ENCODE data around the gene TTPAL.

The TTPAL gene

DNA sequence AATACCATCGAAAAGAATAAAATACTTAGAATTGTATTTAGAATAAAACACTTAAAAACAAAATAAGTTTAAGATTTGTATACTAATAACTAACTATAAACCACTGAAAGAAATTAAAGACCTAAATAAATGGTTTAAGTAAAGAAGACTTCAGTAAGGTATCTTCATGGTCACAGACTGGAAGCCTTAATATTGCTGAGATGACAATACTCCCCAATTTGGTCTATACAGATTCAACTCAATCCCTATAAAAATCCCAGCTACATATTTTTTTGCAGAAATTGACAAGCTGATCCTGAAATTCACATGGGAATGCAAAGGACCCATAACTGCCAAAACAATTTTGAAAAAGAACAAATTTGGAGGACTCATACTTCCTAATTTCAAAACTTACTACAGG, 27.3 kb downstream of the TTPAL start:
- DNase-seq = no peak

DNA sequence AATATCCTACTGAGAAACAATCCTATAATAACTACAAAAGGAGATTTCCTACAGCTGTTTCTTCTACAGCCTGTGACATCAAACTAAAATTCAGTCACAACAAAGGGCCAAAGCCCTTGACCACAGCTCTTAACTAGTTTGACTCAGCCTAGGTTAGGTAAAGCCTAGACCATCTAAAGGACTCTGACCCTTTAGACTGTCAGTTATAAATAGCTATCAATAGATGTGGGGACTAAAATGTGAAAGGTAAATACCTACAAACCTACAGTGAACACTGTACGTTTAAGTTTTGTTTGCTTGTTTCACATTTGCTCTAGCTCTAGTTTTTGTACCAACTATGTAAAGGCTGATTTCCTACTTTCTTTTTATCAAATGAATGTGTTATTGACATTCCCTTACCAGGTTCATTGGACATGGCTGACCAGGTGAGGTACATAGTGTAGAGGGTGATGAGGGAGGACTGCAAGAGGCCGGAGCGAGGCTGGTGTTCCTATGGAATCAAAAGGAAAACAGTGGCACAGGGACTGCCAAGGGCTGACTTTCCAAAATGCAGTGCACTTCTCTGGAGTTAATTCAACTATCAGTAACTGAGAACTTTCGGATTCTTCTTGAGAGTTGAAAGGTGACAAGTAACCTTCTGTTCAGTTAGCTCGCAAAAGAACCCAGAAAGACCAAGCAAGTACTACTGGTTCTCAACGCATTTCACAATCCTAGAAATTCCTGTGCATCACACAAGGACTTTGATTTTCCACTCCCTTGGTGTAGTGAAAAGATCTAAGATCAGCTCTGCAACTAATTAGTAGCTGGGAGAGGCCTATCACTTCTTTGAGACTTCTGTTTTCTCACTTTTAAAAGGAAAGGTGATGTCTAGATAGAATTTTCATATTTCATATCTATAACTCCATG, 29.0 kb downstream of the TTPAL start:
- DNase-seq = no peak

DNA sequence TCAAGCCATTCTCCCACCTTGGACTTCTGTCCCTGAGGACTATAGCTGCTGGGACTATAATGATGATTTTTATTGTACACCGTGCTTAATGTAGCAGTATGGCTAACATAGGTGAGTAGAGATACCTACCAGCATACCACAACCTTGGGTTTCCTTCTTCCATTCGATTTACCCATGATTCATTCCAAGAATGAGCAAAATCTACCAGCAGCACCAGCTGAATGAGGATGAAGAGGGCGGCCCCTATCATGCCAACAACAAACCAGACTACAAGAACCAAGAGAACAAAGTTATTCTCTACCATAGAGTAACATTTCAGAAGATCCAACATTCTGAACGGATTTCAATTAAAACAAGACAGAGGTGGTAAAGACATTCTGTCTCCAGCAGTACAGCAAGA, 34.1 kb downstream of the TTPAL start:
- no peak for DNase-seq

GRCh38 chr20:44513871-44514270, 38.2 kb downstream of the TTPAL start:
- DNase-seq = no peak

DNA sequence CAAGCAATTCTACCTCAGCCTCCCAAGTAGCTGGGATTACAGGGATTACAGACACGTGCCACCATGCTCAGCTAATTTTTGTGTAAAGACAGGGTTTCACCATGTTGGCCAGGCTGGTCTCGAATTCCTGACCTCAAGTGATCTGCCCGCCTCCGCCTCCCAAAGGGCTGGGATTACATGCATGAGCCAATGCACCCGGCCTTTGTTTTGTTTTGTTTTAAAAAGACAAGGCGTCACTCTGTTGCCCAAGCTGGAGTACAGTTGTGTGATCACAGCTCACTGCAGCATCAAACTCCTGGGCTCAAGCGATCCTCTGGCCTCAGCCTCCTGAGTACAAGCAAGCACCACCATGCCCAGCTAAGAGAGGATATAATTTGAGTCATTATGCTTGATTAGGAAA, 40.8 kb downstream of the TTPAL start:
- DNase-seq = no peak

DNA sequence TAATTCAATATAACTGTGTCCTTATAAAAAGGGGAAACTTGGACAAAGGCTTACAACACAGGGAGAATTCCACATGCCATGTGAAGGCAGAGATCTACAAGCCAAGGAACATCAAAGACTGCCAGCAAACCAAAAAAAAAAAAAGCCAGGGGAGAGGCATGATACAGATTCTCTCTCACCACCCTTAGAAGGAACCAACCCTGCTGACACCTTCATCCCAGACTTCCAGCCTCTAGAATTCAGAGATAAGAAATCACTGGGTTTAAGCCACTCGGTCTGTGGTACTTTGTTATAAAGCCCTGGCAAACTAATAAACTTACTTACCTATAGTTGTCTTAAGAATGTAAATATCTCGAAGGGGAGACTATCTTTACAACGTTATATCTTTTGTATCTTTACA, 41.8 kb downstream of the TTPAL start:
- DNase-seq = no peak

DNA sequence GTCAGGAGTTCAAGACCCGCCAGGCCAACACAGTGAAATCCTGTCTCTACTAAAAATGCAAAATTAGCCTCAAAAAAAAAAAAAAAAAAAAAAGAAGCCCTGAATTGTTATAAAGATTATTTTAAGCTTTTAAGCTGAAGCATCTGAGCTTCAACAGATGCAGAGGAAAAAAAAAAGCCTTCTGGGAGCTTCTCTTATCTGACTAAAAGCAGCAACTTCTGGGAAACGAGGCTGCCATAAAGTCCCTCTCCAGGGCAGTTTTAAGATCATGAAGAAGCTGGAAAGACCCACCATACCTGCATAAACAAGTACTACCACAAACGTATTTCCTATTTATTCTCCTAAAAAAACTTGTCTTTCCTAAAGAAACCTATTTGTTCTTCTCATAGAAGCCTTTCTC, 42.6 kb downstream of the TTPAL start:
- no peak for DNase-seq

DNA sequence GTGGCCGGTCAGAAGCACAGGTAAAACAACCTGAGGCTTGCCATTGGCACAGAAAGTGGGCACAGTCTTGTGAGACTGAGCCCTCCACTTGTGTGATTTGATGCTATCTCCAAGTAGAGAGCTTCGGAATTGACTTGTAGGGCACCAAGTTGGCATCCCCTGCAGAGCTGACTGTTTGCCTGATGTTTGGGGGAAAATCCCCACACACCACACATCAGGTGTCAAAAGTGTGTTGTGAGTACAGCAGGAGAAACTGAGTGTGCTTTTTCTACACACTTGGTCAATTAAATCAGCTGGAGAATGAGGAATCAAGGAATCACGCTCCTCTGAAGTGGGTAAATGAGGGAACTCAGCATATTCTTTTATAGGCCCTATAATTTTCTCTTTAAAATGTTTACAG, 45.2 kb downstream of the TTPAL start:
- no peak for DNase-seq

- DNase-seq = peak; percentile 93
Observed at GRCh38 chr20:44521484-44522481, 46.1 kb downstream of the TTPAL start, which contains the start of gene SERINC3. Gene SERINC3, minus strand, starts transcription at chr20:44522070. Its CDS starts 119 bp downstream, at chr20:44521951.

DNA sequence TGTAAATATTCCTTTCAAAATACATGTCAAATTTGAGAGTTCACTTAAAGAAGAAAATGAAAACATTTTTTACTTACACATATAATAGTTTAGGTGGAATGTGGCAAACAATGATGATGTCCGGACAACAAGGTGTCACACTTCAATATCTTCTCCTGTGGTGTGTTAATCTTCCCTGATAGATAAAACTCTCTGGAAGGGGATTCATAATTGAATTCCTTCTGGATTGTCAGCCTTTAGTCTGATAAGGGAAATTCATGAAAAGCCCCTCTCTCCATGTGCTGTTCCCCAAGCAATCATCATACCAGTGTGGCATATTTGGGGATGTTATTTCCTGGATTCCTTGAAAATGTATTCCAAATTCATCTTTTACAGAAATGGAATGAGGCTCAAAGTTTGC, 47.2 kb downstream of the TTPAL start:
- no peak for DNase-seq

DNA sequence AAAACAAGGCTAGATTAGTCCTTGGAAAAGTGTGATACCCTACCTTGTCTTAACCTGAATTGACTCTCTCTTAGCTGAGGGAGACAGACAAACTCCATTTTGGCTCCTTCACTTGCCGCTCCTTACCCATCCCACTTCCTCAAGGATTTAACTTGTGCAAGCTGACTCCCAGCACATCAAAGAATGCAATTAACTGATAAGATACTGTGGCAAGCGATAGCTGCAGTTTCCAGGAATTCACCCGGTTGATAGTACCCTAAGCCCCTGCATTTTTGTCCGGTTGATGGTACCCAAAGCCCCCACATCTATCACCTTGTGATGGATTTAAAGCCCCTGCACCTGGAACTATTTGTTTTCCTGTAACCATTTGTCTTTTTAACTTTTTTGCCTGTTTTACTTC, 48.1 kb downstream of the TTPAL start:
- DNase-seq = no peak

- DNase-seq = no peak
Observed at GRCh38 chr20:44526129-44526528, 50.5 kb downstream of the TTPAL start.

GRCh38 chr20:44527716-44528199, 52.1 kb downstream of the TTPAL start:
- DNase-seq = no peak

DNA sequence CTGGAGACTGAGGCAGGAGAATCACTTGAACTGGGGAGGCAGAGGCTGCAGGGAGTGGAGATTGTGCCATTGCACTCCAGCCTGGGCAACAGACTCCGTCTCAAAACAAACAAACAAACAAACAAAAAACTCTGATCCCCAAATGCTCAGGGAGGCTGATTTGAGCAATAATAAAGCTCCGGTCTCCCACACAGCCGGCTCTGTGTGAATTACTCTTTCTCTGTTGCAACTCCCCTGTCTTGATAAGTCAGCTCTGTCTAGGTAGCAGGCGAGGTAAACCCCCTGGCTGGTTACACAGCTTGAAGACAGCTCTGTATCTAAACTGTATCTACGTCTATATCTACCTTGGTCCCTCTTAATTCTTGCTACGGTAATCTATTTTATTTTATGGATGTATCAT, 52.6 kb downstream of the TTPAL start:
- no peak for DNase-seq

DNA sequence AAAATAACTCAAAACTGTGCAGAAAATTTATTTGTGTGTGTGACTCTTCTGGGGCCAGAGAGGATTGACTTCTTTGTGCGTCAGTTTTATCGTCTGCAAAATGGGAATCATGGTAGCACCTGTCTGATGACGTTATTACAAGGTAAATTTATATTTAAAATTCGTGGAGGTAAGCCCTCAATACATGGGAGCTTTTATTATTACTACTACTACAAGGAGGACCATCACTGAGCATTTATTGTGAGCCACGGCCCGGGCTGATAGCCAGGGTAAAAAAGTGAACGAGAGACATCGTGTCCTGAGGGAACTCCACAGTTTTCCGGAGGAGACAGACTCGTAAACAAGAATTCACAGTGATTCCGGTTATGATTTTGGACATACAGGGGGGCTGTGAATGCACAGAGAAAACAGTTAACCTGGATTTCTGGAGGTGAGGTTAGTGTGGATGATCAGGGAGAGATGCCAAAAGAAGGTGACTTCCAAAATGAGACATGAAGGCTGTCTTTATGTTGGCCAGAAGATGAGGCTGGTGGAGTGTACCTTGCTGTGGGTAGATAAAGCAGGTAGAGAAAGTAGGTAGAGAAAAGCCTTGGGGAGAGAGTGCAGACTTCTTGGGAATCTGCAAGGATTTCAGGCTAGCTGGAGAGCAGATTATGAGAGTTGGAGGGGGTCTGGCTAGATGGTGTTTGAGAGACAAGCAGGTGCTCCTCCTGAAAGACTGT, 56.7 kb downstream of the TTPAL start:
- no peak for DNase-seq

- peak; percentile 31 for DNase-seq
Observed at GRCh38 chr20:44532981-44533331, 57.3 kb downstream of the TTPAL start.

DNA sequence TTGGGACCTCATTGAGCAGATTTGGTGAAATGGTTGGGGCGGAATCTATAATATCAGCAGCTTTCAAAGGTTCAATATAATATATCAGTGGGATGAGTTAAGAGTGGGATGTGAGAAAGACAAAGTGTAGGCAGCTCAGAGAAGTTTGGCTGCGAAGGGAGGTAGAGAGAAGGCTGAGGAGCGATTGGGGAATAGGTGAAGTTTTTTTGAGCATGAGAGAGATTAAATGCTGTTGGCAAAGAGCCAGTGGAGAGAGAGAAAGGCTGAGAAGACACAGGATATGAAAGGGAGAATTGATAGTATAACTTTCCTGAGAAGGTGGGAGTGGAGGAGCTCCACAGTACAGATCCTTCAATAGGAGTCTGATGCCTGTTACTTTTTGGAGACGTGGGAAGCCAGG, 58.3 kb downstream of the TTPAL start:
- DNase-seq = no peak

DNA sequence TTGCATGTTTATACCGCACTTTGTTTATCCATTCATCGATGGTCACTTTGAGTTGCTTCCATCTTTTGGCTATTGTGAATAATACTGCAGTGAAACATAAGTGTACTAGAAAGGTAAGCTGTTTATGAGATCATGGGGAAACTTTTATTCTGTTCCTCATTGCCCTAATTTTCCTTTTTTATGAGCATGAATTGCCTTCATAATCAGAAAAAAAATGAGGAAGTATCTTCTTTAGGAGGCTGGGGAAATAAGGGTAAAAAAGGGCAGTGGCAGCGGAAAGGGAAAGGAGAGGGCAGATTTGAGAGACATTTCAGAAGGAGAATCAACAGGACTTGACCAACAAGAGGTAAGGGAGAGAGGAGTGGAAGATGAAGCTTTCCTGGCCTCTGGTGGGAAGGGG, 60.5 kb downstream of the TTPAL start:
- no peak for DNase-seq

DNA sequence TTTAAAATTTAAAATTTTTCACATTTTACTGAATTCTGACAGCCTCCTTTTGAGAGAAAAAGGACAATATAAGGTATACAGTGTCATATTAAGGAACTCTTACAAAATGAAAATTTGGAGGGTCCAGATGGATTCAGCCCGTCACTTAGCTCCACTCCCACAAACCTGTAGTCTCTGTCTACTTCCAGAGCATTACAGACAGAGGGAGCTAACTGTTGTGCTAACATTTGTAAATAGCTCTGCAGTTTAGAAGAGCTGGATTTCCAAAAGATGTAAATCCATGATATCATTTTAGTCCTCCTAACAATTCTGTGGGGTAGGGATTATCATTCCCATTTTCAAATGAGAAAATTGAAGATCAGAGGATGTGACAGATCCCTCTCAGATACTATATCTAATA, 62.3 kb downstream of the TTPAL start:
- DNase-seq = no peak

- no peak for DNase-seq
Observed at GRCh38 chr20:44540834-44541233, 65.2 kb downstream of the TTPAL start.

- DNase-seq = no peak
Observed at GRCh38 chr20:44541992-44542391, 66.3 kb downstream of the TTPAL start.

- DNase-seq = no peak
Observed at GRCh38 chr20:44542890-44543289, 67.2 kb downstream of the TTPAL start.

DNA sequence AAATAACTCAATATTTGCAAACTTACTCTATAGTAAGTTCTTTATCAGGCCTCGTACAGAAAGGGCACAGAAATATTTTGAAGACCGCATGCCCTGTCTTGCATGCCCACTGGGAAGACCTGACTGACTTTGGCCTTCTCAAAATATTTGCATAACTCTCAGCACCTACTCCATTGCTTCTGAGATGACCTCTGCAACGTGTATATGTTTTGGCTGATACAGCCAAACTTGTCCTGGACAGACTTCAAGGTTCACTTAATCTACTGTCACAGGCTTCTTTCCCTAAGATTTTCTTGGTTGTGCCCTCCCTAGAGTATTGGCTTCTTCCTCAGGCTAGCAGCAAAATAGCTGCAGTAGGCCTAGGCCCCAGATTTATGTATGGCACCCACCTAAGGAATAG, 67.7 kb downstream of the TTPAL start:
- DNase-seq = no peak

Data from CD4-positive, alpha-beta T cell treated with Interleukin-4 for 4 hours (primary cell).